ENCODE measurements around the gene CYP2S1. TPM values are rescaled to one million over a fixed set of nuclear protein-coding genes. Genes with fewer than 3 reads are reported as not detected.

The CYP2S1 gene
- total RNA-seq, 2 donors from 2014 or later, result 8.6 to 26.7 TPM

DNA sequence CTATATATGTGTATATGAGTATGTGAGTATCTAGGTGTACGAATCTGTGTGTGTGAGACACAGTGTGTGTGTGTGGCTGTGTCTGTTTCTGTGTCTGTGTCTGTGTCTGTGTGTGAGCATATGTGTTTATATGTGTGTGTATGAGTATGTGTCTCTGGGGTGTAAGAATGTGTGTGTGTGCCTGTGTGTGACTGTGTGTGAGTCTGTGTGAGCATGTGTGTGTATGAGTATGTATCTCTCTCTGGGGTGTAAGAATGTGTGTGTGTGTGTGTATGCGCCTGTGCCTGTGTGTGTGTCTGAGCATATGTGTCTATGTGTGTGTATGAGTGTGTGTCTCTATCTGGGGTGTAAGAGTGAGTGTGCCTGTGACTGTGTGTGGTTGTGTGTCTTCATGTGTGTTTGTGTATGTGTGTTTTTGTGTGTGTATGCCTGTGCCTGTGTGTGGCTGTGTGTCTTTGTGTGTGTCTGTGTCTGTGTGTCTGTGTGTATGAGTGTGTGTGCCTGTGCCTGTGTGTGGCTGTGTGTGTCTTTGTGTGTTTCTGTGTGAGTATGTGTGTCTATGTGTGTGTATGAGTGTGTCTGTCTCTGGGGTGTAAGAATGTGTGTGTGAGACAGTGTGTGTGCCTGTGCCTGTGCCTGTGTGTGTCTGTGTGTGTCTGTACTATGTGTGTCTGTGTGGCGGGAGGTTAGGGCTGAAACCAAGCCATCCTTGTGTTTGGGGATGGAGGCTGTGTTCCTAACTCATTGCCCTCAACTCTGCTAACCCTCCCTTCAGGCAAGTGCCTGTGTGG lies 37.2 kb downstream of the CYP2S1 start:
- Histone ChIP-seq H3K27ac (ENCODE audit: low read depth, low read length) (no peak overlapping the region), H3K9me3 (ENCODE audit: control insufficient read depth, low read length) (no peaks in the 10 kb centered on the region), H3K4me1 (ENCODE audit: control insufficient read depth, insufficient read depth, low read length) (no peaks in the 10 kb centered on the region), H3K9ac (ENCODE audit: extremely low read depth, low read length, poor library complexity, severe bottlenecking) (no peak overlapping the region), H3K36me3 (ENCODE audit: control insufficient read depth, insufficient read depth, low read length) (no peaks in the 10 kb centered on the region), H3K4me3 (ENCODE audit: low read length) (no peak overlapping the region), H3K27me3 (ENCODE audit: control insufficient read depth, insufficient read depth, low read length, poor library complexity, severe bottlenecking) (no peaks in the 10 kb centered on the region)
- H3K27ac Mint-ChIP-seq, result no peak overlapping the region
- H3K4me3 Mint-ChIP-seq, result no peak overlapping the region
- WGBS, 2 experiments (ENCODE audit: insufficient coverage in 1 of 2, insufficient read length in 1 of 2), result 80 to 96% methylated on average over 2 to 3 of the region's 3 CpGs
- H3K4me1 Mint-ChIP-seq, result peaks cover 8% of the 10 kb centered on the region
- H3K36me3 Mint-ChIP-seq (ENCODE audit: low read depth), result no peaks in the 10 kb centered on the region
- TF ChIP-seq, protein P1, sequence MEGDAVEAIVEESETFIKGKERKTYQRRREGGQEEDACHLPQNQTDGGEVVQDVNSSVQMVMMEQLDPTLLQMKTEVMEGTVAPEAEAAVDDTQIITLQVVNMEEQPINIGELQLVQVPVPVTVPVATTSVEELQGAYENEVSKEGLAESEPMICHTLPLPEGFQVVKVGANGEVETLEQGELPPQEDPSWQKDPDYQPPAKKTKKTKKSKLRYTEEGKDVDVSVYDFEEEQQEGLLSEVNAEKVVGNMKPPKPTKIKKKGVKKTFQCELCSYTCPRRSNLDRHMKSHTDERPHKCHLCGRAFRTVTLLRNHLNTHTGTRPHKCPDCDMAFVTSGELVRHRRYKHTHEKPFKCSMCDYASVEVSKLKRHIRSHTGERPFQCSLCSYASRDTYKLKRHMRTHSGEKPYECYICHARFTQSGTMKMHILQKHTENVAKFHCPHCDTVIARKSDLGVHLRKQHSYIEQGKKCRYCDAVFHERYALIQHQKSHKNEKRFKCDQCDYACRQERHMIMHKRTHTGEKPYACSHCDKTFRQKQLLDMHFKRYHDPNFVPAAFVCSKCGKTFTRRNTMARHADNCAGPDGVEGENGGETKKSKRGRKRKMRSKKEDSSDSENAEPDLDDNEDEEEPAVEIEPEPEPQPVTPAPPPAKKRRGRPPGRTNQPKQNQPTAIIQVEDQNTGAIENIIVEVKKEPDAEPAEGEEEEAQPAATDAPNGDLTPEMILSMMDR (conservative IDR thresholded peaks at IDR 0.05), result no peak
- DNase-seq, result no peak
- H3K9me3 Mint-ChIP-seq, result no peaks in the 10 kb centered on the region
- peaks cover 8% of the 10 kb centered on the region for H3K27me3 Mint-ChIP-seq (ENCODE audit: insufficient read depth)

DNA sequence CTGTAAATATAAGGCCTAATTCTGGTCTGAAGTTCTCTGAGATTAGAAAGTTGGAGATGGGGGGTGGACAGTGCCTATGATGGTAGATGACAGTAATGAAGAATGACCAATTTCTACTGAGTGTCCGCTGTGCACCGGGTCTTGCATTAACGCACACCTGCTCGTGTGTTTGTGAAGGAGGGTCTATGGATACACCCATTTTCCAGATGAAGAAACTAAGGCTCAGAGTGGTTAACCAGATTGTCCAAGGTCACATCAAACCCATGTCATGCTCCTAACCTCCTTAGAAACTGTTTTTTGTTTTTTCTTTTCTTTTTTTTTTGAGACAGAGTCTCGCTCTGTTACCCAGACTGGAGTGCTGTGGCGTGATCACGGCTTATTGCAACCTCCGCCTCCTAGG lies 39.7 kb downstream of the CYP2S1 start:
- Histone ChIP-seq H3K9ac (ENCODE audit: extremely low read depth, low read length, poor library complexity, severe bottlenecking) (no peak overlapping the region), H3K4me1 (ENCODE audit: control insufficient read depth, insufficient read depth, low read length) (no peaks in the 10 kb centered on the region), H3K27me3 (ENCODE audit: control insufficient read depth, insufficient read depth, low read length, poor library complexity, severe bottlenecking) (no peaks in the 10 kb centered on the region), H3K36me3 (ENCODE audit: control insufficient read depth, insufficient read depth, low read length) (no peaks in the 10 kb centered on the region), H3K4me3 (ENCODE audit: low read length) (no peak overlapping the region), H3K27ac (ENCODE audit: low read depth, low read length) (no peak overlapping the region), H3K9me3 (ENCODE audit: control insufficient read depth, low read length) (no peaks in the 10 kb centered on the region)
- no peaks in the 10 kb centered on the region for H3K27me3 Mint-ChIP-seq (ENCODE audit: insufficient read depth)
- H3K27ac Mint-ChIP-seq, result no peak overlapping the region
- H3K9me3 Mint-ChIP-seq, result no peaks in the 10 kb centered on the region
- TF ChIP-seq, protein P1 (conservative IDR thresholded peaks at IDR 0.05), result no peak
- no peaks in the 10 kb centered on the region for H3K36me3 Mint-ChIP-seq (ENCODE audit: low read depth)
- no peak overlapping the region for H3K4me3 Mint-ChIP-seq
- DNase-seq, result no peak
- H3K4me1 Mint-ChIP-seq, result no peaks in the 10 kb centered on the region
- WGBS, 2 experiments (ENCODE audit: insufficient coverage in 1 of 2, insufficient read length in 1 of 2), result 84 to 89% methylated on average over 5 to 8 of the region's 8 CpGs

DNA sequence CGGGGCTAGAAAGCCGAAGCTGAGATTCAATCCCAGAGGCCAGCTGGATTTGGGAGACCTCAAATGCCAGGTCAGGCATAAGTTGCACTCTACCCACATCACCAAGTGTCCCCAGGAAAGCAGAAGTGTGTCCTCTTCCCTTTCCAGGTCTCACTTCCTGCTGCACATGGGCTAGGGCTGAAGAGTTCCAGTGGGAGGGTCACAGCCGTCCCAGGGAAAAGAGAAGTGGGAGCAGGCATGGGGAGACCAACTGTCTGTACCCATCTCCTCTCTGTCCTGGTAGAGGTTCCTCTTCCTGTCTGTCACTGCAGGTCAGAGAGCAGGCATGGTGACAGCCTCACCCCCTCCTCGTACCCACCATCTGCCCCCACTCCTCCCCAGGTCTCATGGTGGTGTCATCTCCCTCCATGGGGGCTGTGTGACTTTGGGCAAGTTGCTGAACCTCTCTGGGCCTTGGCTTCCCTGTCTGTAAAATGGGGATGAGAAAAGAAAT lies 40.8 kb downstream of the CYP2S1 start:
- WGBS, 2 experiments (ENCODE audit: insufficient coverage in 1 of 2, insufficient read length in 1 of 2), result 85 to 94% methylated on average over 3 to 4 of the region's 4 CpGs
- Histone ChIP-seq H3K9ac (ENCODE audit: extremely low read depth, low read length, poor library complexity, severe bottlenecking) (no peak overlapping the region), H3K4me1 (ENCODE audit: control insufficient read depth, insufficient read depth, low read length) (no peaks in the 10 kb centered on the region), H3K36me3 (ENCODE audit: control insufficient read depth, insufficient read depth, low read length) (no peaks in the 10 kb centered on the region), H3K27me3 (ENCODE audit: control insufficient read depth, insufficient read depth, low read length, poor library complexity, severe bottlenecking) (no peaks in the 10 kb centered on the region), H3K27ac (ENCODE audit: low read depth, low read length) (no peak overlapping the region), H3K9me3 (ENCODE audit: control insufficient read depth, low read length) (no peaks in the 10 kb centered on the region), H3K4me3 (ENCODE audit: low read length) (no peak overlapping the region)
- H3K36me3 Mint-ChIP-seq (ENCODE audit: low read depth), result no peaks in the 10 kb centered on the region
- TF ChIP-seq, protein P1 (conservative IDR thresholded peaks at IDR 0.05), result no peak
- no peak for DNase-seq
- no peak overlapping the region for H3K27ac Mint-ChIP-seq
- no peaks in the 10 kb centered on the region for H3K9me3 Mint-ChIP-seq
- H3K4me3 Mint-ChIP-seq, result no peak overlapping the region
- H3K4me1 Mint-ChIP-seq, result no peaks in the 10 kb centered on the region
- no peaks in the 10 kb centered on the region for H3K27me3 Mint-ChIP-seq (ENCODE audit: insufficient read depth)

All from endodermal cell (in vitro differentiated cells).